RPMI8226 (cell line): ENCODE data around the gene ZNF384.

Experiments used
- DNase-seq: peaks from one replicate; pipeline ENCODE4 v3.0.0-alpha.2; 2015

Gene ZNF384

GRCh38 chr12:6699259-6699988, 10.2 kb upstream of the ZNF384 start:
- DNase-seq: no peak

- DNase-seq: no peak
Observed at GRCh38 chr12:6698352-6699046, 9.3 kb upstream of the ZNF384 start.

GRCh38 chr12:6697584-6698351, 8.6 kb upstream of the ZNF384 start:
- DNase-seq: peak; percentile 31

GRCh38 chr12:6696690-6697583, 7.8 kb upstream of the ZNF384 start:
- DNase-seq: peak; percentile 50

- no peak for DNase-seq
Observed at GRCh38 chr12:6695313-6696045, 6.3 kb upstream of the ZNF384 start.

- no peak for DNase-seq
Observed at GRCh38 chr12:6694701-6695100, 5.5 kb upstream of the ZNF384 start.

GRCh38 chr12:6693832-6694355, 4.7 kb upstream of the ZNF384 start:
- DNase-seq: no peak

- DNase-seq: no peak
Observed at GRCh38 chr12:6692888-6693287, 3.7 kb upstream of the ZNF384 start.

- DNase-seq: no peak
Observed at GRCh38 chr12:6691473-6691872, 2.3 kb upstream of the ZNF384 start.

- DNase-seq: peak; percentile 49
Observed at GRCh38 chr12:6688543-6688998, 604 bp downstream of the ZNF384 start.

GRCh38 chr12:6685814-6686213, 3.4 kb downstream of the ZNF384 start:
- no peak for DNase-seq

- peak; percentile 63 for DNase-seq
Observed at GRCh38 chr12:6684609-6685008, 4.6 kb downstream of the ZNF384 start.

GRCh38 chr12:6676962-6677361, 12.2 kb downstream of the ZNF384 start:
- no peak for DNase-seq

GRCh38 chr12:6672143-6672542, 17.0 kb downstream of the ZNF384 start:
- DNase-seq: no peak

- peak; percentile 31 for DNase-seq
Observed at GRCh38 chr12:6667559-6668210, 21.5 kb downstream of the ZNF384 start.

- DNase-seq: no peak
Observed at GRCh38 chr12:6666211-6666610, 23.0 kb downstream of the ZNF384 start.

GRCh38 chr12:6664902-6665301, 24.3 kb downstream of the ZNF384 start:
- DNase-seq: no peak

- DNase-seq: peak; percentile 99
Observed at GRCh38 chr12:6662906-6663742, 26.1 kb downstream of the ZNF384 start, which contains the start of gene ING4. ING4 (minus strand) TSS chr12:6663119; CDS start chr12:6663101, 18 bp downstream.

- no peak for DNase-seq
Observed at GRCh38 chr12:6662602-6662905, 26.6 kb downstream of the ZNF384 start.

- no peak for DNase-seq
Observed at GRCh38 chr12:6653987-6654386, 35.2 kb downstream of the ZNF384 start.
